NCI-H1417 (cell line): ENCODE results near the gene CEACAM18.

ENCODE experiments used
- DNase-seq, 3 experiments: peaks; one replicate each; lab custom pipeline; 2025; lab: John Stamatoyannopoulos, UW

Gene CEACAM18

DNA sequence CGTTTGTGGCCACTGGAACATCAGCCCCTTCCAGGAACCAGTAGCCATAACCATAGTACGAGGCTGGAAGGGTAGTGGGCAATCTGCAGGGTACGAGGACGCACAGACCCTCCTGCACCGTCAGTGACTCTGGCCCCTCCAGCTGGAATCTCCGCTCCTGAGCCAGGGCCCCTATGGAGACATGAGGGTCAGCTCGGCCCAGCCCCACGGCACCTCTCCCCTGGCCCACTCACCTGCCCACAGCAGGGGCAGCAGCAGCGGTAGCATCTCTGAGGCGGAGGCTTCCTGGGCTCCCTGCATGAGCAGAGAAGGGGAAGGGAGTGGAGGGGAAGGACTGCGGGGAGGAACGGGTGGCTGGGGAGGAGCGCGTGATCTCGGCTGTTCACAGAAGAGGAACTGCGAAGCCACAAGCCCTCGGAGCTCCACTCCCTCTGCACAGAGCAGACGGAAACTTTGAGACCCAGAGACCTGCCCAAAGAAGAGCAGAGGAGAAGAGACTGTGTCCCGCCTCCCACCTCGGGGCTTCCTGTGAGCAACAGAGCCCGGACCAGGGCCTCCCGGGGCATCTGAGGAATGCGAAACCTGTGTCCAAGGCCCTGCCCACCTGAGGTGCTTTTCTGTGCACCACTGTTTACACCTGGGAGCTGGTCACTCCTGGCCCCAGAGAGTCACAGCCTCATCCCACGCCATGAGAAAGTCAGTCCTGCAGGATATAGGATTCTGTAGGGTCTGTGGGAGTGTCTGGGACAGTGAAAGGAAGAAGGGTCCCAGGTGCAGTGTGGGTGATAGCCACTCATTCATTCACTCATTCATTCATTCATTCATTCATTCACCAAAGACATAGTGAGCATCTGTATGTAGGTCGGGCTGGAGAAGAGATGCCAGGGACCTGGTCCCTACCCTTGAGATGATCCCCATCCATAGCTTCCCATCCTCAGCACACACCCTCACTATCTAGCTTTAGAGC, 53.3 kb downstream of the CEACAM18 start, which contains the start of gene SIGLEC6:
TSS of gene SIGLEC6 (minus strand) at position 322 of the 967 bp plus-strand sequence. CDS start at position 300, 22 bp downstream.
- DNase-seq: no peak

DNA sequence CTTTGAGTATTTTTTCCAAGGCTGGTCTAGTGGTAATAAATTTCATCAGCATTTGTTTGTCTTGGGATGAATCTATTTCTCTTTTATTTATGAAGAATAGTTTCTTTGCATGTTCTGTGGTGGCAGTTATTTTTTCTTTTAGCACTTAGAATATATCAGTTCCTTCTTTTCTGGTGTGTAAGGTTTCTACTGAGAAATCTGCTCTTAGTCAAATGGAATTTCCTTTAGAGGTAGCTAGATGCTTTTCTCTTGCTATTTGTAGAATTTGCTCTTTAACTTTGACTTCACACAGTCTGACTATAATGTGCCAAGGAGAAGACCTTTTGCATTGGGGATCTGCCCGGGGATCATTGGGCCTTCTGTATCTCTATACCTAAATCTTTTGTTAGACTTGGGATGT, 57.2 kb downstream of the CEACAM18 start:
- no peak for DNase-seq

DNA sequence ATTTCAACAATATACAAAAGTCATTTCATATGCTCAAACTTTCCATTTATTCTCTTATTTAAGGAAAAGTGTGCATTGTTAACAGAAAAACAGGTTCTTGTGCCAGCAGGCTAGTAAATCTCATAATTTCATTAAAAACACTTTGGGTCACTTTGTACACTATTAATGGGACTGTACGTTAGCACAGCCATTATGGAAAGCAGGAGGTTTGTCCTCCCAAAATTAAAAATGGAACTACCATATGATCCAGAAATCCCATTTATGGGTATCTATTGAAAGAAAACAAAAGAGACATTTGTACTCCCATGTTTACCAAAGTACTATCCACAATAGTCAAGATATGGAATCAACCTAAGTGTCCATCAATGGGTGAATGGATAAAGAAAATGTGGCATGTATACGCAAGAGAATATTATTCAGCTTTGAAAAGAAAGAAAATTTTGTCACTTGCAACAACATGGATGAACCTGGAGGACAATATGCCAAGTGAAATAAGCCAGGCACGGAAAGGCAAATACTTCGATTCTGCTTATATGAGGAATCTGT, 61.6 kb downstream of the CEACAM18 start:
- no peak for DNase-seq
